GM10847 (cell line): ENCODE measurements around the gene WNT5B.
A peak's percentile ranks its signal among the peaks of the same experiment; 100 is the strongest.

Source experiments
- POLR2A ChIP-seq: IDR thresholded peaks from 2 replicates; pipeline ENCODE4 v1.6.1; 2011; ENCODE audit not compliant: insufficient read length; ENCODE audit errors: extremely low read depth

WNT5B gene

DNA sequence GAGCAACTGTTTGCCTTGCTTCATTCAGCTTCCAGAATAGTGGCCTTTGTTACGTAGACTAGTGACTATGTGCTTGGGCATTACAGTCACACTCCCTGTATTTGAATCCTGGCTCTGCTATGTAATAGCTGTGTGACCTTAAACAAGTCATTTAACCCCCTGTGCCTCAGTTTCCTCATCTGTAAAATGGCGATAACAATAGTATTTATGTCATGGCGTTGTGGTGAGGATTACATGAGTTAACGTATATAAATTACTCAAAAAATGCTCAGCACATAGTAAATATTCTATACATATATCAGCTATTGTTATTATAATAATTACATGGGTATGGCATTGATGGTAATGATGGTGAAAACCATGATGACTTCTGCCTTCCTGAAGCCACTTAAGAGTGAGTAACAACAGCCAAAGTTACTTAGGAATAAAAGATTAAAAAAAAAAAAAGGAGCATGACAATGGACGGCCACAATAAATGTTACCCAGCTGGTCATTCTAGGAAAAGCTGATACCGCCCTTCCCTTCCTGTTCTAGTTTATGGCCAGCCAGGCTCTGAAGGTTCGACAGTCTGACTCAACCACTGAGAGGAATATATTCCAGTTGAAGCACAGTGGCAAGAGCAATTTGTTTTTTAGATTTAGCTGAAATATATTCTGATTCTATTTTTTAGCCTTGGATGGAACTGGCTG is 51.9 kb downstream of the WNT5B start:
- TF ChIP-seq POLR2A = no peak

GRCh38 chr12:1681493-1681807 is 52.4 kb downstream of the WNT5B start:
- no peak for TF ChIP-seq POLR2A

GRCh38 chr12:1688086-1688710 is 59.2 kb downstream of the WNT5B start:
- TF ChIP-seq POLR2A = no peak

- peak; percentile 57 for TF ChIP-seq POLR2A
Observed at GRCh38 chr12:1690578-1691122, 61.6 kb downstream of the WNT5B start, which contains the start of gene ADIPOR2. Gene ADIPOR2 (plus strand): TSS chr12:1691070. CDS start chr12:1754344, 63,274 bp downstream.

- no peak for TF ChIP-seq POLR2A
Observed at GRCh38 chr12:1691123-1692007, 62.3 kb downstream of the WNT5B start.

GRCh38 chr12:1692226-1692625 is 63.2 kb downstream of the WNT5B start:
- no peak for TF ChIP-seq POLR2A

- TF ChIP-seq POLR2A = no peak
Observed at GRCh38 chr12:1692895-1693610, 64.0 kb downstream of the WNT5B start.

GRCh38 chr12:1695886-1696670 is 67.0 kb downstream of the WNT5B start:
- no peak for TF ChIP-seq POLR2A

- TF ChIP-seq POLR2A = no peak
Observed at GRCh38 chr12:1696800-1697199, 67.8 kb downstream of the WNT5B start.
